ENCODE measurements around the gene GTF2F2.

The GTF2F2 gene

DNA sequence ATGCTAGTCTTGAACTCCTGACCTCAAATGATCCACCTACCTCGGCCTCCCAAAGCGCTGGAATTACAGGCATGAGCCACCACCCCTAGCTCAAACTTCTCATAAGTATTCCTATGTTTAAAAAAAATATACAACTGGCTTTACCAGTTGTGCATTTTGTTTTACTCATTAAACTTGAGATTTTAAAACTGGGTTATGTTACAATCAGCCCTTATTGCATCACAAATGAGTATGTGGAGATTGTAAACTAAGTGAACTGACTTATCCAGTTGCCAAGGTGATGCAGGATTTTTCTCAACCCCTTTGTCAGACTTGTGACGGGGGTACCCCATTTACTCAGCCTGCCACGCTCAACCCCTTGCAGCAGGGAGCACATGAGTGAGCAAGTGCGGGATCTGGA, 14.4 kb upstream of the GTF2F2 start:
- DNase-seq (ENCODE audit: low read depth in 1 of 2, low spot score in 1 of 2) = no peak
- no peak for TF ChIP-seq JUND (IDR thresholded peaks at IDR 0.05; ENCODE audit: low read depth)
- in situ Hi-C loops (cut with HindIII; ENCODE audit: low pct_unique_long_range_greater_than_20kb, low sequenced_read_pairs) = no loop called here

DNA sequence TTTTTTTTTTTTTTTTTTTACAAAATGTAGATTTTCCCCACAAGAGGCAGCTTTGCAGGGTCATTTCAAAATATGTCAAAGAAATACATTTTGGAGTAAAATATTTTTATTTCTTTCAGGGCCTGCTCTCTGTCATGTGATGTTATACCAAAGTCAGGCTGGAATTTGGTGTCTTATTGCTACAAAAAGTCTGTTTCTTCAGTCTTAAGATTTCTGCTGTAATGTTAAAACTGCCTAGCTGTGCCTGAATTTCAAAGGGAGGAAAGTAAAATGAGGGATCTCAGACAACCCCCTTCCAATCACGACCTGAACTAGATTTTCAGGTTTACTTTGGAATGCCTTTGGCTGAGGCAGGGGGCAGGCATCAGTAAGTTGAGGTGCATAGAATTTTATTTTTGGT, 12.8 kb upstream of the GTF2F2 start:
- DNase-seq (ENCODE audit: low read depth in 1 of 2, low spot score in 1 of 2) = no peak
- in situ Hi-C loops (cut with HindIII; ENCODE audit: low pct_unique_long_range_greater_than_20kb, low sequenced_read_pairs) = no loop called here
- TF ChIP-seq JUND (IDR thresholded peaks at IDR 0.05; ENCODE audit: low read depth) = no peak

DNA sequence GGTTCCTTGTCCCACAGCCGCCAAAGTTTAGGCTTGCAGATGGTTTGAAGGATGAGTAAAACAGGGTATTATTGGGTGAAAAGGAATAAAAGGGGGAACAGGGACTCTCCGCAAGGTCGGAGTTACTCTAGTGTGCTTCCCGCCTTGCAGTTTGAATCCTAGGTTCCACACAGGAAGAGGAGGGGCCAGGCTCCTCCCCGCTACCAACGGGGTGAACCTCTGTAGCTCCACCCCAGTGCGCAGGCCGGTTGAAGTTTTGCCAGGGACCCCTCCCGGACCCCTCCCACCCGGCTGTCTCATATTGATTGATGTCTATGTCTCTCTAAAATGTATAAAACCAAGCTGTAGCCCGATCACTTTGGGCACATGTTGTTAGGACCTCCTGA, 11.6 kb upstream of the GTF2F2 start:
- no peak for DNase-seq (ENCODE audit: low read depth in 1 of 2, low spot score in 1 of 2)
- in situ Hi-C loops (cut with HindIII; ENCODE audit: low pct_unique_long_range_greater_than_20kb, low sequenced_read_pairs) = no loop called here
- TF ChIP-seq JUND (IDR thresholded peaks at IDR 0.05; ENCODE audit: low read depth) = no peak

DNA sequence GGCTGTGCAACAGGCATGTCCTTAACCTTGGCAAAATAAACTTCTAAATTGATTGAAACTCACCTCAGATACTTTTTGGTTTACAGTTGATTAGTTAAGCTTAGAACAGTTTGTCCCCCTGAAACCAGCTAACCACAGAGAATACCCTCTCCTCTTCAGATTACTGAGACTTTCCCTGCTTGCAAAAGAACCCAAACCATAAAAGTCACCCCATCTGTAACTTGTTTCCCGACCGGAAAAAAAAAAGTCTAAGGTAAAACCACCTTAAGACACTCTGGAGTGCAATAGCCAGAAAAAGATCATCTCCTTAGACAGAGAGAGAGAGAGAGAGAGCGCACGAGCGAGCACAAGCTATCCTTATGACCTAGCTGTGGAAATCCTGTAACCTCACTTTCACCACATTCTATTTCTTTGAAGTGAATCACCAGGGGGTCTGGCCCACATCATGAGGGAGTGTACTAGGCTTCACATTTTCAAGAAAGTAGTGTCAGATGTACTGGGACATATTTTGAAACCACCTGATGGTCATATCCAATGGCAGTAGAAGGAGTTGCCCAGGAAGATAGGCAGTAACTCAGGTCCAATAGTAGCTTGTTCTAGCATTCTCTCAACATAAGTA, 11.1 kb upstream of the GTF2F2 start:
- TF ChIP-seq JUND (IDR thresholded peaks at IDR 0.05; ENCODE audit: low read depth) = no peak
- in situ Hi-C loops (cut with HindIII; ENCODE audit: low pct_unique_long_range_greater_than_20kb, low sequenced_read_pairs) = no loop called here
- no peak for DNase-seq (ENCODE audit: low read depth in 1 of 2, low spot score in 1 of 2)

DNA sequence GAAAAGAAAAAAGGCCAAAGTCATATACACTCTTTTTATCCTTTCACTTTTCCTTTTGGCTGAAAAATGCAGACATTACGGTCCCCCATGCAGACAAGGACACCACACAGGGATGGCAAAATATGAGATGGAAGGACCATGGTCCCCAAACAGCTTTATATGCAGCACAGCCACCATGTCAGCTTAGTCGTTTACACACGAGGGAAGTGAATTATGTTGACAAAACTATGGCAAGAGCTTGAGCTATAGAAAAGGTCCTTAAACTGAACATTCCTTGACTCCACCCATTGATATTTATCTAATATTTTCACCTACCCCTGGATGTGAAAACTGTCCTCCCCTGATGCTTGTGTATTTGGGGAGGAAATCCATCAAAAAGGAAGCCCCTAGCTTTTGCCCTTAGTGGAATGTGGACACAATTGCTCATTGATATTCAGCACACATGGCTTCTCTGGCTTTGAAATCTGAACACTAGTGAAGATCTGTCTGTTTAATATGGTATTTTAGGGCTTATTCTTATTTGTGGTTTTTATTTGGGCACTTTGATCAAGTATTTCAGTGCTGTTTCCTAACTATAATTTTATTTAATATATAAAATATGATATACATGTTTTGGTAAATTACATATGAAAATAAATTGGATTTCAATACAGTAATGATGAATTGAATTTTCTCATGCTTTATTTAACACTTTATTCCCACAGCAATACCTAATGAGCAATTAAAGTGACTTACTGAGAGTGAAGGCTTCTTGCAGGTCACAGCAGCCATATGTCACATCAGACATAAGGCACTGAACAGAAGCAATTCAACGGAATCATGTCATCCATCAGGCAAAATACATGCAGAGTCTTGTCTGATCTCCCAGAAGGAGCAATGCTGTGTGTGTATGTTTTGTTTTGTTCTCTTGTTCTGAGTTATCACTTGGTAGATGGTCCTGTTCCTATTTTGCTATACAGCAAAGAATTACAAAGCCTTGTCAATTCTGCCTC, 6.8 kb upstream of the GTF2F2 start:
- DNase-seq (ENCODE audit: low read depth in 1 of 2, low spot score in 1 of 2) = no peak
- in situ Hi-C loops (cut with HindIII; ENCODE audit: low pct_unique_long_range_greater_than_20kb, low sequenced_read_pairs) = no loop called here
- TF ChIP-seq JUND (IDR thresholded peaks at IDR 0.05; ENCODE audit: low read depth) = no peak

DNA sequence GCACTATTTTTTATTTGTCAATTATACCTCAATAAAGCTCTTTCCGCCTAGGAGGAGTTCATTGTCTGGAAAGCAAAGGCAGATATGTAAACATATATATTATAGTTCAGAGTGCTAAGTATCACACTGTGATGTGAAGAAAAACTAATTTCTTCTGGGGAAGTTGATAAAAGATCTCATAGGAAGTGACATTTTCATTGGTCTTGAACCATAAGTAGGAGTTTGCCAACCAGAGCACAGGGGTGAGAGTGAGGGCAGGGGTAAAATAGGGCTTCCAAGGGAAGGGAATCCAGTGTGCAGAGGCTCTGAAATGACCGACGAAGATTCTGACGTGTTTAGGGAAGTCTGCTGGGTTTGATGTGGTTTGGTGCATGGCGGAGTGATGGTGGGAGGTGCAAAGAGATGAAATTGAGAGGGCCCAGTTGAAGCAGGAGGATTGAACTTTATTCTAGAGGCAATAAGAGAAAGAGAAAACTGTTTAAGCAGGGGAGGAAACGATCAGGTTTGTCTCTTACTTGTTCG, 780 bp upstream of the GTF2F2 start:
- peak in 1 of 2 experiments; percentile 21 for DNase-seq (ENCODE audit: low read depth in 1 of 2, low spot score in 1 of 2)
- in situ Hi-C loops (cut with HindIII; ENCODE audit: low pct_unique_long_range_greater_than_20kb, low sequenced_read_pairs) = no loop called here
- no peak for TF ChIP-seq JUND (IDR thresholded peaks at IDR 0.05; ENCODE audit: low read depth)

DNA sequence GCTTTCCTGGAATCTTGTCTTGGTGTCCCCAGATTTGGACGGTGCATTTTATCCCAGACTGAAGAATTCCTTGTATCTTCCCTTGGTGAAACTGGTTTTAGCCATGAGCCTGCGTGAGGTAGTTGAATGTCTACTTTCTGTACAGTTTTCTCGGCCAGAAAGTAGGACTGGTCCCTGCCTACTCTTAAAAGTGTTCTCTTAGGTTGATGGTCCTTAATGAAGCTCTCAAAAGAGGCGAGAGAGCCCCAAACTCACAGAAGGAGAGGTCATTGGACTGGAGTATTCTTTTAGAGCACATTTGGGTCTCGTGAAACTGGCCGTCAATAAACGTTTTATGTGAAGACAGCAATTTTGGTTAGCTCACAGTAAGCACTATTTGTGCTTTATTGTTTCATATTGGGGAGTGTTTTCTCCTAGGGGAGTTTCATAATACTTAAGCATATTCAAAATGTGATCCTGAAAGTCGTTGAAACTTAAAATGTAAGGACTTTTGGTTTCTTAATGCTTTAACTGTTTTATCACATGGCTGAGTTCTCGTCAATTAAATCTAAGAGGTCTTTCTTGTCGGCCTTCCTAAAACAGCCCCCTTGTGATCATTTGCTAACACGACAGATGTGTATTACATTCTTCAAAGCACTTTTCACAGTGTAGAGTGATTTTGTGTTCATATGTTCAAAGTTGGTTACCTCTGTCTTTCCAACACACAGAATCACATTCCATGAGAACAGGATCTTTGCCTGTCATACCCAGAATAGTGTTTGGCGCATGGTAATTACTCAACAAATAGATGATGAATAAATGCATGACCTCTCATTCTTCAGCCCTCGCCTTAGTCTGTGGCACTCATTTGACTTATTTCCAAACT, 889 bp downstream of the GTF2F2 start:
- DNase-seq (ENCODE audit: low read depth in 1 of 2, low spot score in 1 of 2) = no peak

DNA sequence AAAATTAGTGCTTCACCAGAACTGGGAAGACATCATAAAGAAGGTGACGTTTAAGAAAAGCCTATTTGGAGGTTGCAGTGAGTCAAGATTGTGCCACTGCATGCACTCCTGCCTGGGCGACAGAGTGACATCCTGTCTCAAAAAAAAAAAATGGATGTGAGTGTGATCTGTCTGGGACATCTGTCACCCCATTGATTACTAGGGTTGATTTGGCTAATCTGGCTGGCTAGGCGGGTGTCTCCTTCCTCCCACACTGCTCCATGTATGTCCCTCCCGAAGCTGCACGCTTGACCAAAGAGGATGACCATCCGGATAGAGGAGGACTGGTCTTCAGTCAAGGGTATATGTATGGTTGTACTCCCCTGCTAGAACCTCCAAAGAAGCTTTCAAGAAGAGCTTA, 2.6 kb downstream of the GTF2F2 start:
- TF ChIP-seq JUND (IDR thresholded peaks at IDR 0.05; ENCODE audit: low read depth) = no peak
- in situ Hi-C loops (cut with HindIII; ENCODE audit: low pct_unique_long_range_greater_than_20kb, low sequenced_read_pairs) = no loop called here
- no peak for DNase-seq (ENCODE audit: low read depth in 1 of 2, low spot score in 1 of 2)

More for the DNA sequence above, 889 bp downstream of the GTF2F2 start:
- TF ChIP-seq JUND (IDR thresholded peaks at IDR 0.05; ENCODE audit: low read depth) = no peak
- in situ Hi-C loops (cut with HindIII; ENCODE audit: low pct_unique_long_range_greater_than_20kb, low sequenced_read_pairs) = no loop called here

DNA sequence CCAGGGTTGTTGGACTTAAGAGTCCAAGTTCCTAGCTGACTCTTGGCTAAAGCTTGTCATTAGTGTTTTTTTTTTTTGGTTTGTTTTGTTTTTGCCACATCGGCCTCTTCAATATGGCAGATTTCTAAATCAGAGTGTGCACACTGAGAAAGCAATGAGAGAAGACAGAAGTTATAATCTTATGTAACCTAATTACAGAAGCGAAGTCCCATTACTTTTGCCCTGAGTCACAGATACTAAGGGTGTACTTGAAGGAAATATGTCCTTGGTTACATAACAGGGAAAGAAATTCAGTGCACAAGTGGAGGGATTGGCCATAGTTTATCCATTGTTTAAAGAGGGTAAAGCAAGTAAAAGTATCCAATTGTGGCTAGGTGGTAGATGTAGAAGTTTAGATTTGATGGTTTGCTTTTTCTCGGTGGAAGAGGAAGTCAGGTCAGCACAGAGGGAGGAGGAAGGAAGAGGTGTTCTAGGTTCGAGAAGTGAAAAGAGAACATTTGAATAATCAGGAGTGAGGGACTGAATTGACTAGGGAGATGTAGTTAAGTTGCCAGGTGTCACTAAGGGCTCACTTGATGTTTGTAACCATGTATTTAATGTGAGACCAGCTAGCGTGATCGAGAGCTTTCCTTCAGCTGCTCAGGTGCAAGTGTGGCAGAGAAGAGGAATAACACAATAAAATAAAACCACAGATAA, 12.2 kb downstream of the GTF2F2 start:
- no peak for DNase-seq (ENCODE audit: low read depth in 1 of 2, low spot score in 1 of 2)
- no peak for TF ChIP-seq JUND (IDR thresholded peaks at IDR 0.05; ENCODE audit: low read depth)
- in situ Hi-C loops (cut with HindIII; ENCODE audit: low pct_unique_long_range_greater_than_20kb, low sequenced_read_pairs) = no loop called here

DNA sequence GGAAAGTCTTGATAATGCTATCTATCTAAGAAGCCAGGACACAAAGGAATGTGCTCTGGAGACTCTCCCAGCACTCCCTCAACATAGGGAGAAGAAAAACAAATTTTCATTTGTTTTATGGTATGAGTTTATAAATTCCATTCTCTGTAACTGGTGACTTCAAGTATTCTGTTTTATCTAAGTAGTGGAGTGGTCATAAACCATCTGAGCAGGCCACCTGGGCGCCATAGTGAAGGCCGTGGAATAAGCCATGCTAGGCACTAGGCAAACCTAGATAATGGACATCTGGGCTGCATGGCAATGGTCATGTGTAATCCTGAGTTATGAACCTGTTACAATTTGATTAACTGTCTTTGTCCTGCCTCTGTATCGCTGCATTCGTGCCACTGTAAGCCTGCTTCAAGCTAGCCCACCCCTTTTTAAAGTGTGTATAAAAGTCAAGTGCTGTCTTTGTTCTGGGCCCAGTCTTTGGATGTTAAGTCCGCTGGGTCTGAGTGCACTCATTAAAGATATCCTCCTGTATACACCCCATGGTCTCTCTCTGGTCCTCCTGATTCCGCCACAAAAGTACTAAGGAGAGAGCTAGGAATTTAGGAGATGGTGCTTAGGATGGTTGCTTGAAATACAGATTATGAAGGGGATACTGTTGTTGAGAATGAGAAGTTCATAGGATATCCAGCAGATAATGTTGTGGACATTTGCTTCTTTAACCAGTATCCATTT, 13.2 kb downstream of the GTF2F2 start:
- no peak for TF ChIP-seq JUND (IDR thresholded peaks at IDR 0.05; ENCODE audit: low read depth)
- DNase-seq (ENCODE audit: low read depth in 1 of 2, low spot score in 1 of 2) = no peak
- in situ Hi-C loops (cut with HindIII; ENCODE audit: low pct_unique_long_range_greater_than_20kb, low sequenced_read_pairs) = no loop called here

DNA sequence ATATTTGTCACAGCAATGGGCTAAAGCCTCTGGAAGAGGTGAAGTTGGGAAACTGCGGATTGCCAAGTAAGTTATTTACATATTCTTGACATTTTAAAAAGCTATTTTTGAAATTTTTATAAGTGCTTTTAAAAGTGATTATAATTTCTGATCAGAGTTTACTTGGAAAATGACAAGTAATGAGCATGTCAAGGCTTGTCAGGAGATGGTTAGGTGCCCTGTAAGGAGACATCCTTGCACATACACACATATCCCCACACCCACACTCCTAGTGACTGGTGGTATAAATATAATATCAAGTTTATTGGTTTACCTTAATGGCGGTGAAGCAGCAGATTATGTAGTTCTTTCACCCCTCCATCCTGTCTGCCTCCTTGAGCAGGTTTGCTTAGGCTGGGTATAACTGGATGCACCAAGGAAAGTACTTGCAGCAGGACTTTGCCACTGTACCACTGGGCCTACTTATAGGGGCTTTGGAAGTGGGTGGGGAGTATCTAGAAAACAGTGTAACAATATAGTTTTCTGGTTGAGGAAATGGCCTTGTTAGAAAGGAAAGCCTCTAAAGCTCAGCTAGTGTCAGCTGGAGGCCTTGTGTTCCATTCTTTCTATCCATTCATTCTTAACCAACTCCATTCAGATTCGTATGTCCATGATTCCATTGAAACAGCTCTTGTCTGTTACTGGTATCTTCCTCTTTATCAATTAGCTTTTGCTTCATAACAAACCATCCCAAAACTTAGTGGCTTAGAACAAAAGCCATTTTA, 16.6 kb downstream of the GTF2F2 start:
- TF ChIP-seq JUND (IDR thresholded peaks at IDR 0.05; ENCODE audit: low read depth) = no peak
- DNase-seq (ENCODE audit: low read depth in 1 of 2, low spot score in 1 of 2) = no peak
- in situ Hi-C loops (cut with HindIII; ENCODE audit: low pct_unique_long_range_greater_than_20kb, low sequenced_read_pairs) = no loop called here
